Subcutaneous adipose tissue (tissue), 4 donors: ENCODE measurements around the gene FMR1. TPM values are rescaled to one million over a fixed set of nuclear protein-coding genes. Genes with fewer than 3 reads are reported as not detected.

Experiments
- total RNA-seq, 4 donors: library from RNA; depleted of rRNA; stranded (reverse); fragments of >200 nt; gene quantifications; one replicate each; pipeline ENCODE4 v1.1.0, GENCODE V29; 2016
- TF ChIP-seq, protein P1 (sequence below): fragments of 450-650 bp; IDR thresholded peaks from one replicate; pipeline ENCODE4 v1.5.1; 2016; ENCODE audit warnings: low read depth, mild to moderate bottlenecking, control low read depth, antibody characterized with exemption, moderate library complexity

FMR1 gene
- total RNA-seq, 4 donors from 2014 or later: 30.3 to 51.7 (median 37.9) TPM

DNA sequence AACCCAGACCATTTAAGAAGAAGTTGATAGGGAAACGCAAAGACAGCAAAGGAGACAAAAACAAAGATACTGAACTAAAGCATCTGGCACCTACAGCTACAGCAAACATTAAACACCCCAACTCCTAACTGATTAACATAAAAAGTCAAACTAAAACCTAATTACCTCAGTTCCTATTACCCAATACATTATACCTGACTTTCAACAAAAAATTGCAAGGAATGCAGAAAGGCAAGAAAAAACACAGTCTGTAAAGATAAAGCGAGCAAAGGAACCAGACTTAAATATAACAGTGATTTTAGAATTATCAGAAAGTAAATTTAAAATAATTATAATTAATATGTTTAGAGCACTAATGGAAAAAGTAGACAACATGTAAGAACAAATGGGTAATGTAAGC is 9.4 kb upstream of the FMR1 start:
- TF ChIP-seq, protein P1, sequence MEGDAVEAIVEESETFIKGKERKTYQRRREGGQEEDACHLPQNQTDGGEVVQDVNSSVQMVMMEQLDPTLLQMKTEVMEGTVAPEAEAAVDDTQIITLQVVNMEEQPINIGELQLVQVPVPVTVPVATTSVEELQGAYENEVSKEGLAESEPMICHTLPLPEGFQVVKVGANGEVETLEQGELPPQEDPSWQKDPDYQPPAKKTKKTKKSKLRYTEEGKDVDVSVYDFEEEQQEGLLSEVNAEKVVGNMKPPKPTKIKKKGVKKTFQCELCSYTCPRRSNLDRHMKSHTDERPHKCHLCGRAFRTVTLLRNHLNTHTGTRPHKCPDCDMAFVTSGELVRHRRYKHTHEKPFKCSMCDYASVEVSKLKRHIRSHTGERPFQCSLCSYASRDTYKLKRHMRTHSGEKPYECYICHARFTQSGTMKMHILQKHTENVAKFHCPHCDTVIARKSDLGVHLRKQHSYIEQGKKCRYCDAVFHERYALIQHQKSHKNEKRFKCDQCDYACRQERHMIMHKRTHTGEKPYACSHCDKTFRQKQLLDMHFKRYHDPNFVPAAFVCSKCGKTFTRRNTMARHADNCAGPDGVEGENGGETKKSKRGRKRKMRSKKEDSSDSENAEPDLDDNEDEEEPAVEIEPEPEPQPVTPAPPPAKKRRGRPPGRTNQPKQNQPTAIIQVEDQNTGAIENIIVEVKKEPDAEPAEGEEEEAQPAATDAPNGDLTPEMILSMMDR: no peak

DNA sequence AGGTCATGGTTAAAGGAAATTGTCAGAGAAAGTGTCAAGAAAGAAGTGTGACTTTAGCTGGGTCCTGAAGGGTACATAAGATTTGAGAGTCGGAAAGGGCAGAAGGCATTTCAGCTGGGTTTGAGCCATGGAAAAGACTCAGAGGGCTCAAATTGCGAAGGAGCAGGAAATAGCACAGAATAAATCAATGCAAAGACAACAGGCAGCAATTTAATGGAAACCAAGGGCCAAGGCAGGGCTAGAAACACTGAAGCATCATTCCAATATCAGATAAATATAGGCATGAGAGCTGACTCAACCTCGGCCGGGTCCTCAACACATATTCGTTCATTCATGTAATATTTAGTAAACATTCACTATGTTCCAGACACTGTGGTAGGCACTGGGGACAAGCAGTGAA is 3.6 kb upstream of the FMR1 start:
- TF ChIP-seq, protein P1: no peak

- TF ChIP-seq, protein P1: no peak
Observed at GRCh38 chrX:147910607-147911006, 1.1 kb upstream of the FMR1 start.

- TF ChIP-seq, protein P1: no peak
Observed at GRCh38 chrX:147912093-147912801, 528 bp downstream of the FMR1 start.

- TF ChIP-seq, protein P1: no peak
Observed at GRCh38 chrX:147913570-147913969, 1.9 kb downstream of the FMR1 start.

DNA sequence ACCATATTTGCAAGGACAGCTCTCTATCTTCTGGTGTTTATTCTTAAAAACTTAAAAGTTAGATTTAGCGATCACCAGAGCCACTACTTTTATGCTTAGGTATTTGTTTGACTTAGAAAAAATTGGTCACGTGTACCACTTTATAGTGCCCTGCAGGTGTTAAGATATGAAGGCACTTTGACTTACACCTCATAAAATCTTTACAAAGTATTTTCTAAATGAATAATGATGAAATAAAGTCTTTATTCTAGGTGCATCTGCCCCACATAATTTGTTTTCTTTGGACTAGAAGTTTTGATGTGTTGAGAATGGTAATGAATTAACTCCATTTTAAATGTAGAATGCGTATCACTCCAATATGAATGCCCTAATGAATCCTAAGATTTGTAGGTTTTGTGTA is 2.9 kb downstream of the FMR1 start:
- TF ChIP-seq, protein P1: no peak

DNA sequence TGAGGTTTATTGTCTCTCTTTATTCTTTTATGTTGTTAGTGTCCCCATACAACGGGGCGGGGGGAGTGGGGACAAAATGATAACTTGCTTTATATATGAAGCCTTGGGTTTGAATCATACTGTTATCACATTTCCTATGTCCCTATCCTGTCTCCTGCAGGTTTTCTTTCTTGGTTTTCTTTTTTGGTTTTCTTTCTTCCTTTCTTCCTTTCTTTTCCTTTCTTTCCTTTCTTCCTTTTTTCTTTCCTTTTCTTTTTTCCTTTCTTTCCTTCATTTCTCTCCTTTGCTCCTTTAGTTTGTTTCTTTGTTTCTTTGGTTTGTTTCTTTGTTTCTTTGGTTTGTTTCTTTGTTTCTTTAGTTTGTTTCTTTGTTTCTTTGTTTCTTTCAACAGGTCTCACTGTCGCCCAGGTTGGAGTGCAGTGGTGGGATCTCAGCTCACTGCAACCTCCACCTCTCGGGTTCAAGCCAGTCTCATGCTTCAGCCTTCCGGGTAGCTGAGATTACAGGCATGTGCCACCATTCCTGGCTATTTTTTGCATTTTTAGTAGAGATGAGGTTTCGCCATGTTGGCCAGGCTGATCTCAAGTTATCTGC is 4.8 kb downstream of the FMR1 start:
- TF ChIP-seq, protein P1: no peak
